Stimulated activated naive B cell treated with anti-CD40 and anti-IgM and Interleukin-4, amounts not matched to agents 10 μg/mL and 1 μg/mL and 100 μg/mL, for 72 hours (primary cell): Measurements from ENCODE around the gene VWA1.
"Not testable (repeated sequence)": the region's sequence is repeated elsewhere in the genome, so short reads cannot be mapped to it uniquely, and the experiment has no call there.

ENCODE experiments used
- ATAC-seq, 2 donors: fragments of 150-1000 bp; cut with Tn5 transposase; replicated peaks; 2 replicates each; pipeline ENCODE4 v1.10.0; 2021; ENCODE audit warnings: moderate library complexity in 1 of 2
- DNase-seq: peaks from one replicate; pipeline ENCODE4 v3.0.0; 2021
- H3K27ac Mint-ChIP-seq: one replicate; pipeline ENCODE4 v1.8.0; 2022; ENCODE audit warnings: mild to moderate bottlenecking, mixed read lengths
- H3K27me3 Mint-ChIP-seq, 2 donors: one replicate each; pipeline ENCODE4 v1.8.0; 2022; ENCODE audit warnings: mixed read lengths in 2 of 2
- H3K36me3 Mint-ChIP-seq, 2 donors: one replicate each; pipeline ENCODE4 v1.8.0; 2022; ENCODE audit warnings: mixed read lengths in 2 of 2, mild to moderate bottlenecking in 1 of 2
- H3K4me1 Mint-ChIP-seq, 2 donors: one replicate each; pipeline ENCODE4 v1.8.0; 2022; ENCODE audit warnings: mixed read lengths in 2 of 2, mild to moderate bottlenecking in 1 of 2
- H3K4me3 Mint-ChIP-seq, 2 donors: one replicate each; pipeline ENCODE4 v1.8.0; 2022; ENCODE audit warnings: mild to moderate bottlenecking in 2 of 2, mixed read lengths in 2 of 2, moderate library complexity in 1 of 2
- H3K9me3 Mint-ChIP-seq, 2 donors: one replicate each; pipeline ENCODE4 v1.8.0; 2022; ENCODE audit warnings: mixed read lengths in 2 of 2, mild to moderate bottlenecking in 1 of 2

The VWA1 gene

GRCh38 chr1:1423245-1423597 lies 12.3 kb upstream of the VWA1 start:
- H3K4me1 Mint-ChIP-seq, result peaks cover 11 to 19% of the 10 kb centered on the region in 2 donors
- no peak overlapping the region for H3K27ac Mint-ChIP-seq
- ATAC-seq (no peak), DNase-seq (no peak)
- no peaks in the 10 kb centered on the region for H3K36me3 Mint-ChIP-seq
- H3K4me3 Mint-ChIP-seq, result no peak overlapping the region
- no peaks in the 10 kb centered on the region for H3K9me3 Mint-ChIP-seq
- peaks cover 31 to 57% of the 10 kb centered on the region in 2 donors for H3K27me3 Mint-ChIP-seq

GRCh38 chr1:1424707-1425106 lies 10.8 kb upstream of the VWA1 start:
- Mint-ChIP-seq H3K4me3 (no peak overlapping the region), H3K27me3 (peaks cover 43 to 71% of the 10 kb centered on the region in 2 donors), H3K36me3 (no peaks in the 10 kb centered on the region), H3K9me3 (no peaks in the 10 kb centered on the region), H3K27ac (no peak overlapping the region), H3K4me1 (peaks cover 7 to 10% of the 10 kb centered on the region in 2 donors)
- DNase-seq (no peak), ATAC-seq (no peak)

GRCh38 chr1:1425426-1425752 lies 10.1 kb upstream of the VWA1 start:
- Mint-ChIP-seq H3K9me3 (no peaks in the 10 kb centered on the region), H3K4me3 (no peak overlapping the region), H3K27me3 (peaks cover 49 to 78% of the 10 kb centered on the region in 2 donors), H3K36me3 (no peaks in the 10 kb centered on the region), H3K27ac (no peak overlapping the region), H3K4me1 (peaks cover 7 to 10% of the 10 kb centered on the region in 2 donors)
- DNase-seq (no peak), ATAC-seq (no peak)

GRCh38 chr1:1425753-1426495 lies 9.6 kb upstream of the VWA1 start:
- Mint-ChIP-seq H3K4me3 (peak overlapping the region in 1 of 2 donors; percentile 56), H3K27me3 (peaks cover 49 to 78% of the 10 kb centered on the region in 2 donors), H3K36me3 (no peaks in the 10 kb centered on the region), H3K4me1 (peaks cover 5 to 6% of the 10 kb centered on the region in 2 donors), H3K27ac (no peak overlapping the region), H3K9me3 (no peaks in the 10 kb centered on the region)
- ATAC-seq (peak; percentile 30 to 32), DNase-seq (no peak)

- peaks cover 5 to 6% of the 10 kb centered on the region in 2 donors for H3K4me1 Mint-ChIP-seq
- ATAC-seq (peak; percentile 26 to 31), DNase-seq (no peak)
- peak overlapping the region in 1 of 2 donors; percentile 56 for H3K4me3 Mint-ChIP-seq
- H3K9me3 Mint-ChIP-seq, result no peaks in the 10 kb centered on the region
- no peaks in the 10 kb centered on the region for H3K36me3 Mint-ChIP-seq
- peaks cover 47 to 76% of the 10 kb centered on the region in 2 donors for H3K27me3 Mint-ChIP-seq
- no peak overlapping the region for H3K27ac Mint-ChIP-seq
Measured at GRCh38 chr1:1426496-1427105, 8.9 kb upstream of the VWA1 start.

GRCh38 chr1:1427106-1427819 lies 8.2 kb upstream of the VWA1 start:
- Mint-ChIP-seq H3K4me3 (no peak overlapping the region), H3K9me3 (no peaks in the 10 kb centered on the region), H3K27ac (no peak overlapping the region), H3K36me3 (no peaks in the 10 kb centered on the region), H3K4me1 (peaks cover 5 to 6% of the 10 kb centered on the region in 2 donors), H3K27me3 (peaks cover 50 to 76% of the 10 kb centered on the region in 2 donors)
- no peak for ATAC-seq
- DNase-seq, result no peak

- Mint-ChIP-seq H3K4me3 (no peak overlapping the region), H3K27ac (no peak overlapping the region), H3K36me3 (no peaks in the 10 kb centered on the region), H3K4me1 (peaks cover 7 to 11% of the 10 kb centered on the region in 2 donors), H3K27me3 (peaks cover 51 to 75% of the 10 kb centered on the region in 2 donors), H3K9me3 (no peaks in the 10 kb centered on the region)
- no peak for ATAC-seq
- no peak for DNase-seq
Measured at GRCh38 chr1:1427820-1428148, 7.7 kb upstream of the VWA1 start.

GRCh38 chr1:1428174-1428573 lies 7.3 kb upstream of the VWA1 start:
- DNase-seq (no peak), ATAC-seq (no peak)
- no peaks in the 10 kb centered on the region for H3K9me3 Mint-ChIP-seq
- no peak overlapping the region for H3K27ac Mint-ChIP-seq
- H3K36me3 Mint-ChIP-seq, result no peaks in the 10 kb centered on the region
- peaks cover 48 to 71% of the 10 kb centered on the region in 2 donors for H3K27me3 Mint-ChIP-seq
- H3K4me3 Mint-ChIP-seq, result peak overlapping the region in 1 of 2 donors; percentile 39
- peaks cover 7 to 11% of the 10 kb centered on the region in 2 donors for H3K4me1 Mint-ChIP-seq

- not testable (repeated sequence) for H3K27ac Mint-ChIP-seq
Measured at GRCh38 chr1:1428967-1429366, 6.5 kb upstream of the VWA1 start.

GRCh38 chr1:1429671-1430073 lies 5.8 kb upstream of the VWA1 start:
- no peak for ATAC-seq
- Mint-ChIP-seq H3K36me3 (no peaks in the 10 kb centered on the region), H3K4me3 (no peak overlapping the region), H3K4me1 (peaks cover 9 to 26% of the 10 kb centered on the region in 2 donors), H3K27ac (no peak overlapping the region), H3K9me3 (no peaks in the 10 kb centered on the region), H3K27me3 (peaks cover 42 to 76% of the 10 kb centered on the region in 2 donors)
- DNase-seq, result no peak

More at GRCh38 chr1:1428967-1429366, 6.5 kb upstream of the VWA1 start:
- Mint-ChIP-seq H3K27me3 (peaks cover 46 to 74% of the 10 kb centered on the region in 2 donors), H3K4me1 (peaks cover 9 to 19% of the 10 kb centered on the region in 2 donors)
- not testable (repeated sequence) for H3K36me3 Mint-ChIP-seq, H3K4me3 Mint-ChIP-seq, ATAC-seq, DNase-seq, H3K9me3 Mint-ChIP-seq

- H3K27me3 Mint-ChIP-seq, result peaks cover 44 to 76% of the 10 kb centered on the region in 2 donors
- H3K4me3 Mint-ChIP-seq, result no peak overlapping the region
- no peak for DNase-seq
- no peaks in the 10 kb centered on the region for H3K36me3 Mint-ChIP-seq
- no peaks in the 10 kb centered on the region for H3K9me3 Mint-ChIP-seq
- ATAC-seq, result no peak
- peaks cover 14 to 32% of the 10 kb centered on the region in 2 donors for H3K4me1 Mint-ChIP-seq
- no peak overlapping the region for H3K27ac Mint-ChIP-seq
Measured at GRCh38 chr1:1430114-1430982, 5.1 kb upstream of the VWA1 start.

- ATAC-seq, result no peak
- Mint-ChIP-seq H3K27me3 (peaks cover 40 to 72% of the 10 kb centered on the region in 2 donors), H3K4me1 (peaks cover 14 to 36% of the 10 kb centered on the region in 2 donors), H3K36me3 (no peaks in the 10 kb centered on the region), H3K4me3 (no peak overlapping the region), H3K9me3 (no peaks in the 10 kb centered on the region), H3K27ac (no peak overlapping the region)
- DNase-seq, result no peak
Measured at GRCh38 chr1:1430992-1431844, 4.3 kb upstream of the VWA1 start.

GRCh38 chr1:1431845-1432273 lies 3.6 kb upstream of the VWA1 start:
- H3K4me1 Mint-ChIP-seq, result peaks cover 15 to 34% of the 10 kb centered on the region in 2 donors
- ATAC-seq, result no peak
- no peak for DNase-seq
- H3K36me3 Mint-ChIP-seq, result no peaks in the 10 kb centered on the region
- no peaks in the 10 kb centered on the region for H3K9me3 Mint-ChIP-seq
- H3K27ac Mint-ChIP-seq, result no peak overlapping the region
- H3K4me3 Mint-ChIP-seq, result no peak overlapping the region
- peaks cover 40 to 73% of the 10 kb centered on the region in 2 donors for H3K27me3 Mint-ChIP-seq
